ENCODE results near the gene SLC6A6.
"Not testable (repeated sequence)": the region's sequence is repeated elsewhere in the genome, so short reads cannot be mapped to it uniquely, and the experiment has no call there.

The SLC6A6 gene

DNA sequence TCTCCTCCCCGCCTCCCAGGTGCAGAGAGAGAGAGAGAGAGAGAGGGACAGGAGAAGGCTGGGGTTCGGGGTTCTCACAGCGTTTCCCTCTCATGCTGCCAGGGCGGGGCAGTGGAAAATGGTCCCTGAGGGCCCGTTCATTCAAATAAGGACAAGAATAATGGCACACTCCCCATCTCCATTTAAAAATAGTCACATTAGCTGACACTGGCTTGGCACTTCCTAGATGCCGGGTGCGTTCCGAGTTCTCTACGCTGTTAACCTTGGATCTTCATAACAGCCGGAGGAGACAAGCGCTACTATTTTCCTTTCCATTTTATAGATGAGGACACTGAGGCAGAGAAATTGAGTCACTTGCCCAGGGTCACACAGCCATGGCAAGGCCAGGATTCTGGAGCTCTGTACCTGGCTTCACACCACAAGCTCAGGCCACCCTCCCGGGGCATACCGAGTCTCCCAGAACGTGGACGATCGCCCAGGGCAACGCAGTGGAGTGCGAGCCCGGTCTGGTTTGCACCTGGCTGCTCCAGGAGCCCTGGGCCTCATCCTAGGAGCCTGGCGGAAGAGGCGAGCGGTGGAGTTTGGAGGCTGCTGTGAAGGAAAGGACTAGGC, 608 bp upstream of the SLC6A6 start:
- no peak for DNase-seq

DNA sequence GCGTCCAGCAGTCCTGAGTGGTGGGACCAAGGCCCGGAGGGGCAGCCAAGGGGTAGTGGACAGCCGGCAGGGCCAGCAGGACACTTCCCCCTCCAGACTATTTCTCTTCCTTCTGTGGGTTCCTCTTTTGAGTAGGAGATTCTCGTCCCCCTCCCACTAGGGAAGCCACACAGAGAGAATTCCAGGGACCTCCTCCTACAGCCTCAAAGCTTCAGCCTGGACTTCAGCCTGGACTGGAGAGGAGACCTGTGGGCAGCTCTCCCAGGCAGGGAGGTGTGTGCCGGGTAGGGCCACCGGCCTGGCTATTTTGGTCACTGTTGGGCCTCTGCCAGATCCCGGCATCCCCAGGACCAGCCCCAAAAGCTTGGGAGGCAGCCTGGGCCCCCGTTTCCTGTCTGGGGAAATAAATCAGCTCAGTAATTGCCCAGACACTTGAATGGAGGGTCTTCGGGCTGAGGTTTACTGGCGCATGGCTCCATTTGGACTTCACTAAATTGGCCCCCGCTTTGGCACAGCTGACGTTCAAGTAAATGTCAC, 1.3 kb downstream of the SLC6A6 start:
- DNase-seq = peak; percentile 65

DNA sequence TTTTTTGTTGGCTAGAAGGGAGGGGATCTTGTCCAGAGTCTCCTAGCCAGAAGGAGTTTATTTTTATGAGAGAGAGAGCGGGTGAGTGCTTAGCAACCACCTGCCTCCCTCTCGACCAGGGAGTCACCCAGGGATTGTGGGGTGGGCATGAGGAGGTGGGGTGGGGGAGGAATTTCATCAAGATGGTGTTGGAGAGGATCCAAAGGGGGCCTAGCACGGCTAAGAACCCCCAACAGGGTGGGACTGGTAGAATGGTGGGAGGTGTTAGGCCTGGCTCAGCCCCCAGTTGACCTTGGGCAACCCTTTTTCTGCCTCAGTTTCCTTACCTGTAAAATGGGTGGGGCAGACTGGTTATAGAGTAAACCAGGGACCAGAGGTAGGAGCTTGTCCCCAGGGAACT, 1.8 kb downstream of the SLC6A6 start:
- no peak for DNase-seq

DNA sequence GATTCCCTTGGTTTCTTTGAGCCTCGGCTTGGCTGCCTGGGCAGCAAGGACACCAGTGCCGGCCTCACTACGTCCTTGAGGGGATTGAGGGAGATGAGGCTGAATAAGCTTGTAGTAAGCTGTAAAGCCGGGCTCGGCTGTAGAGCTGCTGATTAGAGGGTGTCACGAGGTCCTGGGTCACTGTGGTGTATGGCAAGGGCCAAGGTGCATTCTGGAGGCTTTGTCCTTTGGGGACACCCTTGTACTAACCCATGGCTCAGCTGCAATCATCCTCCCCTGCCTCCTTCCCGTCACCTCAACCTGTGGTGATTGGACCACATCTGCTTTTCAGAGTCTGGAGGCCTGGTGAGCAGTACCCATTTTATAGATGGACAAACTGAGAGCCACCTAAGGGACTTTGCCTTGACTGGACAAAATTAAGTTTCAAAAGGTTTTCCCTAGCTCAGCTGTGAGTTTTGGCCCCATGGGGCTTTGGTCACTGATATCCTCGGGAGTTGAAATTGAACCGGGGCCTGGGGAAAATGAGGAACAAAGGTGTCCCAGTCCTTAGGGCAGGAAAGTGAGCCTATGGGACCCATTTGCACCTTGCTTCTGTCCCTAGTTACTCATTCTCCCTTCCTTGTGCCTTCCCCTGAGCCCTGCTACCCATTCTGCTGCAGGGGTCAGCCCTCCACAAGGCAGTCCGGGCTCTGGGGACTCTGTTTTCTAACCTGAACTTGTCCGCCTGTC, 2.4 kb downstream of the SLC6A6 start:
- peak; percentile 42 for DNase-seq

DNA sequence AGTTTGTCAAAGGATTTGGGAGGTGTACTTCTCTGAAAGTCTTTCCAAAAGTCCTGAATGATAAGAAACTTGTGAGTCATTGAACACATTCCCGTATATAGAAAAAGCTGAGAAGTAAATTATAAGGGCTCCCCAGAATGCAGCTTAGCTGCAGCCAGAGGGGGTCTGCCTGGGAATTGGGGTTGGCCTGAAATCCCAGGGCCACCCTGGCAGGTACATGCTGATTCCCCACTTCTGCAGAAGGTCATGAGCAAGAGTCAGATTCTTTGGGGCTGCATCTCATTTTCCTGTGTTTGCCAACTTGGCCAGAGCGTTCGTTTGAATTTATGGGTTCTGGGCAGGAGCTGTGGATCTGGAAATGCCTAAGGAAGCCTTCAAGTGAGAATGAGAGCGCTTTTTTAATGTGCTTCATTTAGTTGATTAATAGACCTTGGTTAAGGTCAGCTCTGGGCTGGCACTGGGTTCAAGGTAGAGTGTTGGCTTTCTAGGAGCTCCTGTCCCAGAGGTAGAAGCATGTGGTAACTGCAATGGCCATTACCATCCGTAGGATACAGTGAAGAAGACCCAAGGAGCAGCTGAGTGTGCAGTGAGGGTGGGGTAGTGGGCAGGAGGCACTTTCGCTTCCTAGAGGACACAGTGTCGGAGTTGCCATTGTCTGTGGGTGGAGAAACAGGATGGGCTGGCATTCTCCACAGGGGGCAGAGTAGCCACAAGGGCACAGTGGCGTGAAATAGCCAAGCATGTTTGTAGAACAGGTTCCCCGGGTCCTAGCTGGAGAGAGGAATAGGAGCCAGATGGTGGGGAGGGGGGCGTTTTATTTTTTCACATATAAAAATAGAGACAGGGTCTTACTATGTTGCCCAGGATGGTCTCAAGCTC, 3.2 kb downstream of the SLC6A6 start:
- DNase-seq = no peak

DNA sequence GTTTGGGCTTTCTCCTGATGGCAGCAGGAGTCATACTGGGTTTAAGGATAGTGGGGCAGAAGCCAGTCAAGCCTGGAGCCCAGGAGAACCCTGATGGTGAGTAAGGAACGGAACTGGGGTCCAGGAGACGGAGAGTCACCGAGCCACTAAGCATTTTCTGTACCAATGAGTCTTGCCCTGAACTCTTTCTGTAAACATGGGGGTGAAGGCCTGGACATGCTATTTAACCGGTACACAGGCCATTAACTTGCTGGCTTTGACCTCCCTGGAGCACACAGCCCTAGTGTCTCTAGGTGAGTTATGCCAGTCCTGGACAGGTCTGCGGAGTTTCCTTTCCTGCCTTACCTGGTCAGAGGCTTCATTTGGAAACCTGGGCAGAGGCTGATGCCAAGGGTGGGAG, 3.9 kb downstream of the SLC6A6 start:
- no peak for DNase-seq

DNA sequence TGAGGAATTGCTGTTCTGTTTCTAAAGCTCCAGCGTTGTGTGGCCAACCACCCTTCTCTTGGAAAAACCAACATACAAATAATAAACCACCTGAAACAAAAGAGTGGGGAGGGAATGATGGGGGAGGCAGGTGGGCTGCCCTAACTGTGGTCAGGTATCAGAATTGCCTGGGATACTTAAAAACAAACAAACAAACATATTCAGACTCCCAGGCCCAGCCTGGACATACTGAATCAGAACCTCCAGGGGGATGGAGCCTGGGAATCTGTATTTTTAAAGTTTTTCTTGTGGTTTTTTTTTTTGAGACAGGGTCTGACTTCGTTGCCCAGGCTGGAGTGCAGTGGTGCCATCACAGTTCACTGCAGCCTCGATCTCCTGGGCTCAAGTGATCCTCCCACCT, 4.4 kb downstream of the SLC6A6 start:
- DNase-seq = no peak

DNA sequence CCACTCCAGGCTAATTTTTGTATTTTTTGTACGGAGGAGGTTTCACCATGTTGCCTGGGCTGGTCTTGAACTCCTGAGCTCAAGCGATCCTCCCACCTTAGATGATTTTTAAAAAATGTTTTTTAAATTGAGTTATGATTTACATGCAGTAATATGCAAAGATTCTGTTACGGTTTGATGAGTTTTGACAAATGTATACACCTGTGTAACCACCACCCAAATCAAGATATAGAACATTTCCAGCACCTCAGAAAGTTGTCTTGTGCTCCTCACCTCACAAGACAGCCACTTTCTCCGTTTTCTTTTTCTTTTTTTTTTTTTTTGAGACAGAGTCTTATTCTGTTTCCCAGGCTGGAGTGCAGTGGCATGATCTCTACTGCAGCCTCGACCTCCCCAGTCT, 4.8 kb downstream of the SLC6A6 start:
- no peak for DNase-seq

DNA sequence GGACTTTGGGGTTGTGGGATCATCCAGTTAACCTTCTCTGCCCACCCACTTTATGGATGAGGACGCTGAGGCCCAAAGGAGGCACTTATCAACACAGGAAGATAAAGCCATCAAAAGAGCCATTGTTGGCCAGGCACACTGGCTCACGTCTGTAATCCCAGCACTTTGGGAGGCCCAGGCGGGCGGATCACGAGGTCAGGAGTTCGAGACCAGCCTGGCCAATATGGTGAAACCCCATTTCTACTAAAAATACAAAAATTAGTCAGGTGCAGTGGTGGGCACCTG, 7.3 kb downstream of the SLC6A6 start:
- DNase-seq = not testable (repeated sequence)

DNA sequence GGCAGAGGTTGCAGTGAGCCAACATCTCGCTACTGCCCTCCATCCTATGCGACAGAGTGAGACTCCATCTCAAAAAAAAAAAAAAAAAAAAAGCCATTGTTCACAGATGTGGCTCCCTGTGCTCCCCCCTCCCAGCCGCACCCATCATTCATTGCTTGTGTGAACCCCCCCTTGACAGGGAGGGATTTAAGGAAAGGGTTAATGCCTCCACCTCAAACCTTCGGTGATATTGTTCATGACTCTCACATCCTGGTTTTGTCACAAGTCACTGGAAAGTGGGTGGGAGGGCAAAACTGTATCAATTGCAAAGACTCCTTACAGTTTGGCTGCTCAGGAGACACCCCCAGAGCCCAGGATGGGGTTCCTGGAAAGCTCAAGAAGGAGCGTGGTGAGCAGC, 7.7 kb downstream of the SLC6A6 start:
- DNase-seq = no peak

DNA sequence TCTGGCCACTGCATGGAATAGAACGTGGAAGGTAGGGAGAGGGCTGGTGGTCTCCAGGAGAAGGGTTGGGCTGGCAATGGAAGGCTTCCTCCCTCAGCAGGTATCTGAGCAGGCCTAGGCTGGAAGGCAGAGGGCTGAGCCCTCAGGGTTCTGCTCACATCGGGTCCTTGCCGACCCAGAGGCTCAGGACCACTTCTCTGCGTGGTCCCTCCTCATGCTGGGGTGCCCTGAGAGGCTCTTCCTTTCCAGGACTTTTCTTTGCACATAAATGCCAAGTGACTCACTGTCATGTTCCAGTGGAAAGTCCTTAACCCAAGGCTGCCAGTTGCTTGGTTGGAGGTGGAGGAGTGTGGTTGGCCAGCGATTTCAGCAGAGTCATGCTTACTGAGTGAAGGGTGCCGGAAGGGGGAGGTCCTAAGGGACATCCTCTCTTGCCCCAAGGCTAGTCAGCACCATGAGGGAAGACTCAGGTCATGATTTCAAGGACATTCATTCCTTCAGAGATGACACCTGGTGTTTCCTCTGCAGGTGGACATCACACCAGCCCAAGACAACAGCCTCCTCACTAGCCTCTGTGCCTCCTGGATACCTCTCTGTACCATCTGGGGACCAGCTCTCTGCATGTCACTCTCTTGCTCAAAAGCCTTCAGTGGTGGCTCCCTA, 8.2 kb downstream of the SLC6A6 start:
- DNase-seq = peak; percentile 94

DNA sequence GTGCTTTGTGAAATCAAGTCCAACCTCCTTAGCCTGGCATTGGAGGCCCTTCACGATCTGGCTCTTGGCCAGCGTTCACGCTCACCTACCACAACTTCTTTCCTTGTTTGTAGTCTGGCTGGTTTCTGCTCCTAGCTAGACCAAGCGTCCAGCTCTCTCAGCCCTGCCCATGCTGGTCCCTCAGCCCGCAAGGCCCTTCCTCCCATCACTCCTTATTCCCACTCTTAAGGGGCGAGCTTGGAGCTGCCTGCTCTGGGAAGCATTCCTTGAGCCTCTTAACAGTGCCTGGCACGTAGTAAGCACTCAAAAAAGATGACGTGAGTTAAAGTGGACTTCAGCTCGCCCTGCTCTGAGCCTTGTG, 8.7 kb downstream of the SLC6A6 start:
- DNase-seq = no peak

DNA sequence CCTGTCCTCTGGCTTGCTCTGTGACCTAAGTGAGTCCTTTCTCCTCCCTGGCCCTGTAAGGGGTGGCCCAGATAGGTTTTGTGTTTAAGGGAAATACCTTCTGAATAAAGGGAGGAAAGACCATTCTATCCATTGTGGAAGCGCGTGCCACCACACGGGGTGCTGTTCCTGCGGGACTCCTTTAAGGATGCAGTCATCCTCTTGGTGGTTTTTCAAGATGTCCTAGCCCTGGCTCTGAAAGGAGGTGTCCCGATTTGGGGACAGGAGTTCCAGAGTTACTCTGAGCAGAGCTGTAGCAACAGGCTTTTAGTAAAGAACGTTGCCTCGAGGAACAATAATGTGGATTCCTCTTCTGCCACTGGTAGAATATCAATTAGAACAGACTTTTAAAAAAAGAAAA, 9.6 kb downstream of the SLC6A6 start:
- DNase-seq = no peak

DNA sequence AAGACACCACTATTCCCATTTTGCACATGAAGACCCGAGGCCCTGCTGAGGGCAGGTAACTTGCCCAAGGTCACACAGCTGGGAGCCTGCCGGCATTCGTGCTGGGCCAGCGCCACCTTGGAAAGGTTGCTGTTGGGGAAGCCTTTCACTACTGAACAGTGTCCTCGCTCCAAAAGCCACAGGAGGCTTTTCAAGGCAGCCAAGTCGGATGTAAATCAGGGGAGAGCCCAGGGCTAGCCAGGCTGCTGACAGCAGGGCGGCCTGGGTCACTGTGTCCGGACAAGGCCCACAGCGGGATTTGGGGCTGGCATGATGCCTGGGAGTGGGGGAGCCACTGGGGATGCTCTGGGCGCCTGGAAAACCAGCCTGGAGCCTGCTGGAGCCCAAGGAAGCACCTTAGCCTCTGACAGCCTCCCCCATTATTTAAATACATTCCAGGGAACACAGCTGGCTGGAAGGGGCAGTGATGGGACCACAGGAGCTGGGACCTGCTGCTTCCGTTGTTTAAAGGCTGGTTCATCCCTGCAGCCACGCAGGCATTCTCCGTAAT, 10.5 kb downstream of the SLC6A6 start:
- DNase-seq = no peak

DNA sequence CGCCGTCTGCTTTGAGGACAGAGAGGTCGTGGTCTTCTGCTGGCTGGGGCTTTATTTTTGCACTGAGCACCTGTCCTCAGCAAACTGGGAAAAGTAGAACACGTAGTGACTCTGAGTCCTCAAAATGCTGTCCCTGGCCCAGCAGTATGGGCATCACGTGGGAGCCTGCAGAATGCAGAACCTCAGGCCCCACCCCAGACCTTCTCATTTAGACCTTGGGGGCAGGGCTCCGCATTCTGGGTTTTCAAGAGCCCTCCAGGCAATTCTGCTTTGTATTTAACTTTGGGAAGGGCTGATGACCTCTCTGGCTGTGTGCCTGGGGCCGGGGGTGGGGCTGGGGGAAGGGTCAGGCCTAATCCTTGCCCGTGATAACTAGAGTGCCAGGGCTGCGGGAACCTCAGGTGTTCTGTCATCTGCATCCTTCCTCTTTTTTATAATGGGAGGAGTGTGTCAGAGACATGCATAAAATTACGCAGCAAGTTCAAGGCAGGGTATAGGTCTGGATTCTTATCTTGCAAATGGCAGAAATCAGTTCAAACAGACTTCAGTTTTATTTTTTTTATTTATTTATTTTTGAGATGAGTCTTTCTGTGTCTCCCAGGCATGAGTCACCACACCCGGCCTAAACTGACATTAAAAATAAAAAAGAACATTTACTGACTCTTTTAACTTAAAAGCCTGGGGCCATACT, 11.1 kb downstream of the SLC6A6 start:
- DNase-seq = no peak

DNA sequence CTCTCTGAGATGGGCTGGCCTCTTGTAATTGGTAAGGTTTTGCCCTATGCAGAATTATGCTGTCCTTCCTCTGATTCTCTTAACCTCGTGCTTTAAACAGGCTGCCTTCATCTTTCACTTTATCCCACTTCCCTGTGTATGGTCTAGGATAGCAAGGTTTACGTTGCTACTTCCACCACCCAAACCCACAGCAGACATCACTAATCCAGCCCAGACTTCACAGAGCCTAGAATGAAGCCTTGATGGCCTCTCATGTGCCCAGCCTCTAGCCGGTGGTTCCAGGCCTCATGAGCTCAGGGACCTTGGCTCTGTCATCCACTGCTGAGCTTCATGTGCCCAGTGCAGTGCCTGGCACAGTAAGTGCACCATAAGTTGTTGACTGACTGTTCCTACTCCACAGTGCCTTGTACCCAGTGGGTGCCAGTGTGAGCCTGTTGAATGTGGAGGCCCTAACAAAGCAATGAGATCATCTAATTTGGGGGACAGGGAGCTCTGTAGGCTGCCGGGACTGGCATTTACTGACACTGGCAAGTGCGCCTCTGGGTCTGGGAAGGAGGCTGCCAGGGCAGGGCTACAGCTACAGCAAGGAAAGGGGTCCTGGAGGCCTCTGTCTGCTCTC, 12.5 kb downstream of the SLC6A6 start:
- no peak for DNase-seq

DNA sequence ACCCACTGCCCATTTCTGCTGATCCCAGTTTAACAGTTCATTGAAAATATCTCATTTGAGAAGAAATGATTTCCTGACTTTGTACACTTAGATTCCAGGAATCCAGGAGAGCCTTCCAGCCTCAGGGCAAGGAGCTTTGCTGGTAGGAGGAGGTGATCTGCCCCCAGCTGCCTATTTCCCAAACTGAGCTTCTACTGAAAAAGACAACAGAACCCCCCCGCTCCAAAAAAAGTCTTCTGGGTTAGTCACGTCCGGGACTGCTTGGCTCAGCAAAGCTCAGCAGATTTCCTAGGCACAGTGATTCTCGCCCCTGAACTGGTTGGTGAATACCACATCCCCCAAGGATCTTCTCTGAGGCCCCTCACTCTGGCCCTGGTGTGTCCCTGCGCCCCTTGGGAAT, 13.1 kb downstream of the SLC6A6 start:
- DNase-seq = no peak

DNA sequence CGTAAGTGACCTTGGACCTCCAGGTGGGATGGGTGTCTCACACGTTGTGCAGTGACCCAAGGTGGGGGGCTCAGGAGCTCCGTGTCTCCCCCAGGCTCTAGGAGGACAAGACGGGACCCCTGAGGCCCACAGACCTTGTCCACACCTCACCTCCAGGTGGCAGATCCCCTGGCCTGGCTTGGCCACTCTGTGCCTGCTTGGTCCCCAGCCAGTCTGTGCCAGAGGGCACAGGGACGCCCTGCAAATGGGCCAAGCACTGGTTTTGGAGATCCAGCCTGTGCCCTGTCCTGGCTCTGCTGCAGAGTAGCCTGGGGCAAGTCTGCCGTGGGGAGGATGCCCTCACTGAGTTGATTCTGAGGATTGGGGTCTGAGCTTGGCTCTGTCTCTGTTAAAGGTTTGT, 14.0 kb downstream of the SLC6A6 start:
- no peak for DNase-seq

DNA sequence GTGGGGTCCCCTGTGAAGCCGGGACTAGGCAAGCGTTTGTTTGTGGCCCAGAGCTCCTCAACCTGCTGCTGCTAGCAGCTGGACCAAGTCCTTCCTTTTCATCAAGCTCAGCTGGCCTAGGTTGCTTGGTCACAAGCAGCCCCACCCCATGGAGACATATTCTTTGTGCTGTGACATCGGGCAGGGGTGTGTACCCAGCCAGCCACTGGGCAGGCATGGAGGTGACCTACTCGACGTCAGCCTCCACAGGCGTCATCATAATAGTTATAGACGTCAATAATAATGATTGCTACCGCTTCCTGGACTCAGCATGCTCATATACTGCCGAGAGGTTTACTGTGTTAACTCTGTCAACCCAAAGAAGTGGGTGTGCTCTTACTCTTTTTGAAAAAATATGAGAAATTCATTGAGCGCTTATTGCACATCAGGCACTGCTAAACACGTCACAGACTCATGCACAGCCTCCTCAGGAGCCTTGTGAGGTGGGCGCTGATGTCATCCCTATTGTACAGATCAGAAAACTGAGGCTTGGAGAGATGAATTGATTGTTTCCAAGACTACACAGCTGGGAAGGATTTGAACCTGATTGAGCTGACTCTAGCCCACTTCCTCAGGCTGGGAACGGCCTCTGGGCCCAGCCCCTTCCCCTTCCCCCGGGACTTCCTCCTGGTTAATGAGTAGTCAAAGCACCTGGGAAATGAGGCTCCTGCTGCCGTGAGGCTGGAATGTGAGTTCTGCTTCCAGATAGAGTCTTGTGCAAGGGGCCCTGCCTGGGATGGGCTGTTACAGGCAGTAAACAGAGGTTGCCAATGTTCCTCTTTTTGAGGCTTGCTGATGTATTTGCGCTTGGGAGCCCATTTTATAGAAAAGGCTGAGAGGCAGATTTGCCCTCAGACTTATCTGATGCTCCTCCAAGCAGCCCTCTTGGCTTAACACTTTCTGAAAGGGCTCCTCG, 16.2 kb downstream of the SLC6A6 start:
- DNase-seq = peak; percentile 10

DNA sequence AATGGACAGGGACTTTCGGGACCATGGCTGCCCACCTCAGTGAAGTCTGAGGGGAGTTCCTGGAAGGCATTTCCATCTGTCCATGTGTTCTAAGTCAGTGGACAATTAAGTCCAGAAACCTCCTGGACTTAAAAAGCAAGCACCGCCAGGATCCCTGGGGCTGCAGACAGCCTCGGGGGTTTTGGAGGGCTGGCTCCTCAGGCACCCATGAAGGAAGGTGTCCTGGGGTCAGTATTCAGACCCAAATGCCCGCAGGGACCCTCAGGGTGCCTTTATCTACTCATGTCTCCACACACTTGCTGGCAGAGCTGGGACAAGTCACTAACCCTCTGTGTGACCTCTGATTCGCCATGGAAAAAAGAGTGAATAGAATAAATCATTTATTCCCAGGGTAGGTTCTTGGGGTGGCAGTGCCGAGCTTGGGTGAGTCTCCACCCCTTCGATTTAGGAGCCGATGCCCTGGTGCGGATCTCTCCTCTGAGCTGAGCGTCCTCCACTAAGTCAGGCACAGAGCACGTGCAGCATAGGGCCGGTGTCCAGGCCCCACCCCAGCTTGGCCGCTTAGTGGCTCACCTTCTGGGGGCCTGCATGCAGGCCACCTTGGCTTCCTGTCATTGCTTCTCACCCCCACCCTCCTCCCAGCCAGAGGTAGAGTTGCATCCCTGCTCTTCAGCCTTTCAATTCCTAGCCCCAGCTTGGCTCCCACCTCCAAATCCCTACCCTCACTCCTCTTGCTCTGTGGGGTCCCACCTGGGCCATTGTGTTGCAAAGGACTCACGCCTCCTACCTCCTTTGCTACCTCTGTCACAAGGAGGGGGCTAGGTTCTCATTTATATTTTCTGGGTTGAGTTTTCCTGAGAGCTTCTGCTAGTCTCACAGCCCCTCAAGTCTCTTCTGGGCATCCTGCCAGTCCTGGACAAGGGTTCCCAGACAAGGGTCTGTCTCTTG, 19.9 kb downstream of the SLC6A6 start:
- DNase-seq = no peak
